GM12878 (cell line): ENCODE results near the gene CREBBP. TPM values are rescaled to one million over a fixed set of nuclear protein-coding genes. Genes with fewer than 3 reads are reported as not detected.
A peak's percentile ranks its signal among the peaks of the same experiment; 100 is the strongest.

Experiments used
- BCL11A ChIP-seq: IDR thresholded peaks from 2 replicates; pipeline ENCODE4 v1.6.1; 2011; ENCODE audit warnings: low read depth, low read length
- BCLAF1 ChIP-seq: fragments of 450-650 bp; IDR thresholded peaks from 2 replicates; pipeline ENCODE4 v1.6.1; 2017; ENCODE audit warnings: antibody characterized with exemption, mild to moderate bottlenecking, moderate library complexity
- CUX1 ChIP-seq: IDR thresholded peaks from 2 replicates; pipeline ENCODE4 v1.6.1; 2012; ENCODE audit warnings: improper control_type of control experiment, low read depth, low read length; ENCODE audit not compliant: insufficient replicate concordance
- EED ChIP-seq: sonication (generic); IDR thresholded peaks from 2 replicates; pipeline ENCODE4 v1.6.1; 2016; ENCODE audit warnings: antibody characterized with exemption, low read depth
- ESRRA ChIP-seq: IDR thresholded peaks from 2 replicates; pipeline ENCODE4 v1.6.1; 2012; ENCODE audit warnings: mild to moderate bottlenecking, low read length, improper control_type of control experiment
- HDGF ChIP-seq: fragments of 450-650 bp; IDR thresholded peaks from 2 replicates; pipeline ENCODE4 v1.6.1; 2016; ENCODE audit warnings: antibody characterized with exemption
- IRF5 ChIP-seq: fragments of 450-650 bp; IDR thresholded peaks from 2 replicates; pipeline ENCODE4 v1.6.1; 2017; ENCODE audit warnings: borderline replicate concordance
- KAT2A ChIP-seq: conservative IDR thresholded peaks from 2 replicates; pipeline ENCODE4 v1.6.1; 2011; ENCODE audit warnings: low read depth, low read length; ENCODE audit not compliant: control insufficient read depth
- PML ChIP-seq: IDR thresholded peaks from 2 replicates; pipeline ENCODE4 v1.6.1; 2012; ENCODE audit warnings: low read length, inconsistent platforms
- POLR2AphosphoS2 ChIP-seq: IDR thresholded peaks from 2 replicates; pipeline ENCODE4 v1.6.1; 2011; ENCODE audit warnings: low read depth, mild to moderate bottlenecking, low read length, improper control_type of control experiment, moderate library complexity
- RELA ChIP-seq: fragments of 450-650 bp; IDR thresholded peaks from 2 replicates; pipeline ENCODE4 v1.8.0; 2014; ENCODE audit warnings: borderline replicate concordance; ENCODE audit not compliant: partially characterized antibody
- SRF ChIP-seq, 2 experiments: IDR thresholded peaks; 2 replicates each; pipeline ENCODE4 v1.6.1; 2011; ENCODE audit warnings: low read depth in 2 of 2, low read length in 2 of 2, mild to moderate bottlenecking in 1 of 2, moderate library complexity in 1 of 2
- TARDBP ChIP-seq: IDR thresholded peaks from 2 replicates; pipeline ENCODE4 v1.6.1; 2016; ENCODE audit warnings: borderline replicate concordance
- TCF3 ChIP-seq: IDR thresholded peaks from 2 replicates; pipeline ENCODE4 v1.6.1; 2012; ENCODE audit warnings: low read depth, mild to moderate bottlenecking, low read length, borderline replicate concordance; ENCODE audit not compliant: insufficient read depth
- TCF7 ChIP-seq: IDR thresholded peaks from 2 replicates; pipeline ENCODE4 v1.6.1; 2014; ENCODE audit warnings: antibody characterized with exemption, borderline replicate concordance
- USF2 ChIP-seq: IDR thresholded peaks from 2 replicates; pipeline ENCODE4 v1.6.1; 2011; ENCODE audit warnings: low read depth, low read length, improper control_type of control experiment, borderline replicate concordance
- ZZZ3 ChIP-seq: IDR thresholded peaks from 2 replicates; pipeline ENCODE4 v1.6.1; 2011; ENCODE audit warnings: low read depth; ENCODE audit not compliant: control insufficient read depth, insufficient read length
- polyA plus RNA-seq, 11 experiments: library from polyadenylated mRNA; depleted of rRNA in 4 of 11; unstranded in 6 of 11; stranded (reverse) in 5 of 11; fragments of >200 nt; fragmentation: Nextera tagmentation in 4 of 11; fragmentation: Illumina TruSeq in 1 of 11; extraction: Ambion mirVana in 4 of 11; extraction: Trizol in 1 of 11; gene quantifications; 1 replicate in 1 of 11; 2 replicates in 10 of 11; pipeline versions ENCODE4 v1.2.1 to v1.2.3, GENCODE V29; 2011 to 2016; ENCODE audit warnings: inconsistent platforms in 2 of 11, missing spikeins in 2 of 11, low read depth in 1 of 11
- total RNA-seq, 4 experiments: library from RNA; depleted of rRNA in 3 of 4; stranded (reverse); fragments of >200 nt in 3 of 4; fragmentation: Illumina TruSeq in 1 of 4; extraction: Trizol in 1 of 4; gene quantifications; 2 replicates each; pipeline versions ENCODE4 v1.2.1 to v1.2.3, GENCODE V29; 2013 to 2021
- TF ChIP-seq, protein P1 (sequence below): IDR thresholded peaks from 2 replicates; pipeline ENCODE4 v1.6.1; 2011; ENCODE audit warnings: borderline replicate concordance, low read depth, mild to moderate bottlenecking, moderate library complexity, low read length; ENCODE audit not compliant: insufficient read depth, poor library complexity, severe bottlenecking

Gene CREBBP
- total and polyA plus RNA-seq, 10 of the 15 experiments (the other 5 are each of a cell fraction or from before 2014, with no cell fraction given) = 3.4 to 32.7 (median 7.9) TPM

DNA sequence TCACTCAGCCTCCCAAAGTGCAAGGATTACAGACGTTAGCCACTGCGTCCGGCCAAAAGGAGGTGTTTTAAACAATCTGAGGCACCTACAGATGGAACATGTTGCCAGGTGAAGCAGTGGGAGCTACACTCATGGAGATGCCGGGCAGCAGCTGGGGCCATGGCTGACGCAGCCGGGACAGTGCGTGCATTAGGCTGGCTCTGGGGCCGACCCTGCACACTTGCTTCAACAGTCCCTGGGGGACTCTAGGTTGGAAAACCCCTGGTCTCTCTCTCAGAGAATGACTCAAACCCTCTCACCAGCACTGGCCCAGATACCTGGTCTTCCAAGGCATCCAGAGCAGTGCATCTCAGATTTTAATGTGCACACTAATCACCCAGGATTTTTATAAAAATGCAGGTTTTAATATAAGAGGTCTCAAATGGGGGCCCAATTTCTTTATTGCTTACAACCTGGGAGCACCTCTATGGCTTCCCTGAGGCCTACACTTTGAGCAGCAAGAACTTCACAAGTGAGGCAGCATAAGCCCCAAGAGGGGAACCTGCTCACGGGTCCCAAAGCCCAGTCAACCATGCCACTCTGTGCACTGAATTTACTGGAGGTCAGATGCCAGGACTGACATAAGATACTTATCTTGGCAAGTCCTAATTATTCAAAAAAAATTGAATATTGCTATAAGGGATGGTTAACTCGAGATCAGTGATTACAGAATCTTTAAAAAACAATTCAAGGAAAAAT lies 92.4 kb downstream of the CREBBP start (continued):
- TF ChIP-seq, protein P1, sequence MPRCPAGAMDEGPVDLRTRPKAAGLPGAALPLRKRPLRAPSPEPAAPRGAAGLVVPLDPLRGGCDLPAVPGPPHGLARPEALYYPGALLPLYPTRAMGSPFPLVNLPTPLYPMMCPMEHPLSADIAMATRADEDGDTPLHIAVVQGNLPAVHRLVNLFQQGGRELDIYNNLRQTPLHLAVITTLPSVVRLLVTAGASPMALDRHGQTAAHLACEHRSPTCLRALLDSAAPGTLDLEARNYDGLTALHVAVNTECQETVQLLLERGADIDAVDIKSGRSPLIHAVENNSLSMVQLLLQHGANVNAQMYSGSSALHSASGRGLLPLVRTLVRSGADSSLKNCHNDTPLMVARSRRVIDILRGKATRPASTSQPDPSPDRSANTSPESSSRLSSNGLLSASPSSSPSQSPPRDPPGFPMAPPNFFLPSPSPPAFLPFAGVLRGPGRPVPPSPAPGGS = peak; percentile 44
- TF ChIP-seq RELA (no peak), HDGF (0 out of 2 replicates have a peak, but pooled peaks have one; percentile 6), EED (peak; percentile 21; the same call in 1 of the 2 replicates), IRF5 (no peak), SRF (IDR thresholded peaks at IDR 0.05; ENCODE audit: low read depth in 2 of 2, low read length in 2 of 2) (no peak), BCL11A (peak; percentile 87), ZZZ3 (no peak), USF2 (no peak), TCF3 (peak; percentile 74), TCF7 (no peak), ESRRA (no peak), PML (no peak), TARDBP (no peak), BCLAF1 (no peak), POLR2AphosphoS2 (no peak), CUX1 (no peak), KAT2A (no peak)
